HG03196 (cell line): ENCODE results near the gene BOD1.

ENCODE experiments used
- ATAC-seq: cut with Tn5 transposase; IDR thresholded peaks from one replicate; pipeline ENCODE4 v1.9.1; 2021; ENCODE audit not compliant: unreplicated experiment

The BOD1 gene

GRCh38 chr5:173616577-173617118 is at the start of gene BOD1:
TSS of gene BOD1 (minus strand) at chr5:173616650. CDS start at chr5:173616436, 214 bp downstream.
- peak; percentile 94 for ATAC-seq

DNA sequence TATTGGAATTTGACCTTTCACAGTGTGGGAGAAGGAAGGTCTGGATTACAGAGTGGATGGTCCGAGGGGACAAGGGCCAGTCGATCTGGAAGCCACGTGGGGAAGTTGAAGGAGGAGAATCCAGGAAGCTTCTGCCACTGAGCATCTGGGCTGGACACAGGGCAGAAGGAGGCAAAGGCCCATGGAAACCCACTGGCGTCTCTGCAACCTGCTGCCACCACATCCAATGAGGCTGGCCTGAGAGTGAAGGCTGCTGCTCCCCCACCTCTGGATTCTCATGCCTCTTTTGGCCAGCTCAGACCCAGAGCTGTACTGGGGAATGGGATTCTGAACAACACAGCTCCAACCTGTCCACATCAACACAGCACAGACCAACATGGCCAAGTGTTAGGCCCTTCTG is 48.9 kb upstream of the BOD1 start:
- ATAC-seq, result no peak

- ATAC-seq, result no peak
Observed at GRCh38 chr5:173664154-173664526, 47.7 kb upstream of the BOD1 start.

- no peak for ATAC-seq
Observed at GRCh38 chr5:173663352-173664153, 47.1 kb upstream of the BOD1 start.

DNA sequence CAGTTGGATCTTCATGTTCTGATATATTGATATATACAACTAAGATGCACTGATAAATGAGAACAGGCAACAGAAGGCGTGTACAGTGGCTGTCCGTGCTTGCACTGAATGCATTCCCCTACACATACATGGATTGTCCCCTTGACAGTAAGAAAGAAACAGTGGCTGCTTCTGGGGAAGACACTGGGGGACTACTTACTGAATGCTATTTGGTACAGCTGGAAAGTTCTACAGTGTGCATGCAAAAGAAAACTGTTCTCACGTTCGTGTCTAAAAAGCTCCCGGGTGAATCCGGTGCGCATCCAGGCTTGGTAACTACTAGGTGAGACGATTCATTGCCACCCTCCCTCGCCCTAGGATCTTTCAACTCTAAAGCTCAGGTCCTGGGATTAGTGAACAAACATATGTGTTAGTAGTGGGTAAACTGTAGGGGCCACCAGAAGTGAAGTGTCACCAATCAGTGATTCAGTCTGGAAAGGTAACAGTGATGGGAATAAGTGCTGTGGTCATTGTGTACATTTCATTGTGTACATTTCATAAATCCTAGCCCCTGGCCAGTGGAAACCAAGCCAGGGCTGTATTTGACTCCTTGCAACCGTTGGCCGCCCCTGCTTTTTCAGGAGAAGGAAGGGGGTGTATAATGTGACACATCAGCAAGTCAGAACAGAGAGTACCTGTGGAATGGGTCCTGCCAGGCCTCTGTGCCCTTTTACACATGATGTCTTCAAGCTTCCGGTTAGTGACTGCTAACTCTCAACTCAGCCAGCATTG is 46.3 kb upstream of the BOD1 start:
- no peak for ATAC-seq

- no peak for ATAC-seq
Observed at GRCh38 chr5:173660481-173661280, 44.2 kb upstream of the BOD1 start.

- no peak for ATAC-seq
Observed at GRCh38 chr5:173659423-173659822, 43.0 kb upstream of the BOD1 start.

DNA sequence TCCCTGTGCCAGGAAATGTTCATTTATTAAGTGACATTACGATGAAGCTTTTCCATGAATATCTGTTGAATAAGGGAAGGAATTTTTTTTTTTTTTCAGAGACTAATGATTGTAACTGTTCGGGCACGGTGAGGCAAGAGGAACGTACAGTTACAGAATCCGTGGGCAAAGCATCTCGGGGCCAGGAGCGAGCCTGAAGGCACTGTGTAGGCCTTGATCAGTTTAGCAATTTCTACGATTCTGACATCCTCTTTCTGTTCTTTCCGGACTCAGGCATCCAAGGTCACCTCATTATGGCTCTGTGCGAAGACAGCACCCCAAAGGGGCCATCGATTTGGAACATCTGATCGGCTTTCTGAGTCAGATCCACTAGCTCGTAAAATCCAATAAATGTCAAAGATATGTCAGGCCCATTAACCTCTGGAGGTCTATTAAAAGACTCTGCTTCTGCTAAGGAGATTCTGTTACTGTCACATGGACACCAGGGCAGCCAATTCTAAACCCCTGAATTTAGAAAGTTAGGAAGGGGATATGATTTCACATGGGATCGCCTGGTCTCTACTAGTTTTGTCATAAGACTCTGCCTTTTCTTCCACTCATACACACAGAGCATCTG is 41.4 kb upstream of the BOD1 start:
- ATAC-seq, result no peak

GRCh38 chr5:173655196-173655797 is 38.8 kb upstream of the BOD1 start:
- ATAC-seq, result no peak

GRCh38 chr5:173653822-173654523 is 37.5 kb upstream of the BOD1 start:
- no peak for ATAC-seq

DNA sequence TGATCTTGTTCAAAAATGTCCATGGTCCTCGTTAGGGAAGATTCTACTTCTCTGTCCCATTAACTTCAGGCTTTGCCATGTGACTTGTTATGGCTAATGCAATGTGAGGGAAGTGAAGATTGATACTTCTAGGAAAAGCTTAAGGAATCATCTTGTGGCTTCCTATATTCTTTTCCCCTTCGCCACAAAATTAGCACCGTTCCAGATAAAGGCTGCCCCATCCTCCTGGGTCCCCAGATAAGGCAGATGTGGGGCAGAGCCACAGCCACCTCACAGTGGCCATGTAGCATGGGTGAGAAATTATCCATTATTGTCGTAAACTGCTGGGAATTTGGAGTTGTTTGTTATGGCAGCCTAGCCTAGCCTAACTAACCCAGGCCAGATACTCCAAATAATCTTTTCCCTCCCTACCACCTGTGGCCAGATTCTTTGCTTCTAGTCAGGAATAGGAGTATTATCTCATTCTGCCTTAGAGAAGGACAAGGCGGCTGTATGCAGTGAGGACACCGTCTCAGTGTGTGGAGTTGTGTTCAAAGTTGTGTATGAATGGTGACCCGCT is 31.9 kb upstream of the BOD1 start:
- ATAC-seq, result no peak

- no peak for ATAC-seq
Observed at GRCh38 chr5:173646692-173647091, 30.2 kb upstream of the BOD1 start.

DNA sequence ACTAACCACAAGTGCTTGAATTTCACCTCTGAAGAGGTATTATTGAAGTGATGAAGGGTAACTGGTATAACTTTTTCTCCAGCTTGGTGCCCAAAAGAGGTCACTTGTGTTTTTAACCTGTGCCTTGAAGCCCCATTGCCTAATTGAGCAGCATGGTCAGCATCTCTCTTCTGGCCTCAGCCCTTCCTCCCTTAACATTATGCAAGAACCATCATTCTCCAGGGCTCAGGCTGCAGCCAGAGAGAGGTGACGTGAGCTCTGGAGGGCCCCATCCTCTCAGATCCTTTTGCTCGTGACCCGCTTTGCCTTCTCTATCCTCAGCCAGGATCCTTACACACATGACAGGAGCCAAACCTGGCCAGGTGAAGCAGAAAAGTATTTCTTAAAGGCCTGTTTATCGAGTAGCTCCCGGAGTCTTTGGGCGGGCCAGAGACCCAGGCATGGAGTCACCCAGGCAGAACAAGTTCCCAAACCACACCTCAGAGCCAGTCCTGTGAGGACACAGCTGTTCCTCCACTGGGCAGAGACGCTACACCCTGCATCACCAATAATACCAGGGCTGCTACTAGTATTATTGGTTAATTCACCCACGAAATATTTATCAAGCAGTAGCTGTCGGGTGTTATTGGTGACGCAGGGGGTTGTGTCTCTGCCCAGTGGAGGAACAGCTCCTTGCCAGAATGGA is 29.6 kb upstream of the BOD1 start:
- no peak for ATAC-seq

DNA sequence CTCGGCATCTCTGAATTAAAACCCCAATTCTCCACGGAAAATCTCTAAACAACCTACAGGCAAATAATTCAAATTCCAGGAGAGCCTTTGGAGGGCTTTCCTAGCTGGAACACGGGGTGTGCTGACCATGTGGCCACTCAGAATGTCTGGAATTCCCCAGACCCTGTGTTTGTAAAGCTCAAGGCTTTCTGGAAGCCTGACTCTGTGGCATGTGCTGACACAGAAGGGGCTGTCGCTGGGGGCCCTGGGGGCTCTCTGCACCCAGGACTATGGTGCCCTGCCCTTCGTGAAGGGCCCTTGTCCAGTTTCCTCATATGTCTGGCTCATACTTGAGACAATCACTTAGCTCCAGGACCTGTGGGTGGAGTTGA is 29.0 kb upstream of the BOD1 start:
- ATAC-seq, result no peak

DNA sequence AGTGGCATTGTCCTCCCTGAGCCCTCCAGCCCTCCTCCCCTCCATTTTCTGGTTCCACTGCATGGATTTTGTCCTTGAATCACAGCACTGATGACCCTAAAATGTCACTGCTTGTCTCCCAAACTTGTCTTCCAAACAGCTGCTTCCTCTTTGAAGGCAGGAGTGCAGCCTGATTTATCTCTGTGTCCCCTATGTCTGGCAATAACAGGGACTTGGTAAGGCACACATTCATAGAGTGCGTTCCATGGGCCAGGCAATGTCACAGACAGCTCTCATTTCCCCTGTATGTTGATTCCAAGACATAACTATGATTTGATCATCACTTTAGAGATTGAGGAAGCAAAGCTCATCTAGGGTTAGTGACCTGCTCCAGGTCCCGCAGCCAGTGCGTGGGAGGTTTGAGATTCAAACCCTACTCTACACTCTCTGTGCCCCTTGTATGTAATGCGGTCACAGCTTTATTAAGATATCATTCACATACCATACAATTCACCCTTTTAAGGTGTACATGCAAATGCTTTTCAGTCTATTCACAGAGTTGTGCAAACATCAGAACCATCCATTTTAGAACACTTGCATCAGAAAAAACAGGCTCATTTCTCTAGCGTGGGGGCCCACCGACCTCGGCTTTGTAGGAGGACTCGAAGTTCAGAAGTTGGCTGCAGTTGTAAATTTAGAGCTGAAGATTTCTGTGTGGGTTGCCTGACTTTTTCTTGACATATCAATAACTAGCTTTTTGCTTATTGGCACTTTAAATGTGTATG is 28.4 kb upstream of the BOD1 start:
- ATAC-seq, result no peak

- no peak for ATAC-seq
Observed at GRCh38 chr5:173643964-173644363, 27.5 kb upstream of the BOD1 start.

- ATAC-seq, result no peak
Observed at GRCh38 chr5:173642895-173643481, 26.5 kb upstream of the BOD1 start.
